IMR-90 (cell line): ENCODE measurements around the gene SLC48A1. TPM values are rescaled to one million over a fixed set of nuclear protein-coding genes. Genes with fewer than 3 reads are reported as not detected.

Experiments
- ATAC-seq: fragments of 200-7000 bp; cut with Tn5 transposase; 2 replicates; pipeline ENCODE4 v1.9.1; 2020; ENCODE audit warnings: low read depth, mild to moderate bottlenecking, moderate library complexity
- BruUV-seq: library from RNA; stranded (reverse); fragments of 400-500 nt; replicated peaks from 2 replicates; lab custom pipeline; 2021; lab: Mats Ljungman, UMichigan
- CTCF ChIA-PET: fragments of 300-600 bp; formaldehyde crosslinking; extraction: SDS; loops from one replicate; lab custom pipeline; 2021; ENCODE audit warnings: antibody characterized with exemption; lab: Yijun Ruan, JAX
- POLR2A ChIA-PET: fragments of 300-600 bp; sonication (Branson Sonifier 250); formaldehyde crosslinking; loops from one replicate; lab custom pipeline; 2022; ENCODE audit warnings: antibody characterized with exemption; ENCODE audit not compliant: unreplicated experiment; lab: Charles Lee
- DNase-seq: peaks from one replicate; pipeline ENCODE4 v3.0.0; 2013
- H2AFZ ChIP-seq: replicated peaks from 2 replicates; pipeline ENCODE3; 2013; ENCODE audit warnings: low read length, mild to moderate bottlenecking; ENCODE audit not compliant: poor library complexity
- H2AK5ac ChIP-seq: 2 replicates; pipeline ENCODE4 v1.6.1; 2013; ENCODE audit warnings: low read depth, low read length, inconsistent platforms
- H2AK9ac ChIP-seq: replicated peaks from 2 replicates; pipeline ENCODE3; 2013; ENCODE audit warnings: mild to moderate bottlenecking, low read depth, low read length, moderate library complexity; ENCODE audit not compliant: poor library complexity
- H2BK120ac ChIP-seq: 2 replicates; pipeline ENCODE4 v1.6.1; 2013; ENCODE audit warnings: low read depth, low read length, inconsistent platforms
- H2BK15ac ChIP-seq: 3 replicates; pipeline ENCODE4 v1.6.1; 2013; ENCODE audit warnings: low read depth, low read length, inconsistent platforms
- H2BK20ac ChIP-seq: 2 replicates; pipeline ENCODE4 v1.6.1; 2013; ENCODE audit warnings: low read depth, mild to moderate bottlenecking, inconsistent platforms, low read length, moderate library complexity
- H2BK5ac ChIP-seq: 2 replicates; pipeline ENCODE4 v1.6.1; 2013; ENCODE audit warnings: mild to moderate bottlenecking, low read depth, low read length, inconsistent platforms; ENCODE audit not compliant: poor library complexity, severe bottlenecking
- H3K14ac ChIP-seq: replicated peaks from 2 replicates; pipeline ENCODE4 v1.6.1; 2013; ENCODE audit warnings: low read depth, low read length, inconsistent platforms
- H3K18ac ChIP-seq: 2 replicates; pipeline ENCODE4 v1.6.1; 2013; ENCODE audit warnings: low read depth, low read length, control low read depth
- H3K23ac ChIP-seq: 2 replicates; pipeline ENCODE4 v1.6.1; 2013; ENCODE audit warnings: low read depth, low read length, inconsistent platforms
- H3K27ac ChIP-seq: 2 replicates; pipeline ENCODE4 v1.5.1; 2013; ENCODE audit warnings: mild to moderate bottlenecking, control low read depth, low read length; ENCODE audit not compliant: insufficient read depth
- H3K27me3 ChIP-seq: 2 replicates; pipeline ENCODE4 v1.6.1; 2013; ENCODE audit warnings: low read length; ENCODE audit not compliant: control insufficient read depth, insufficient read depth
- H3K36me3 ChIP-seq: 2 replicates; pipeline ENCODE4 v1.6.1; 2013; ENCODE audit warnings: low read length, mixed read lengths; ENCODE audit not compliant: control insufficient read depth, insufficient read depth
- H3K4ac ChIP-seq: 2 replicates; pipeline ENCODE4 v1.6.1; 2013; ENCODE audit warnings: low read depth, low read length, inconsistent platforms
- H3K4me1 ChIP-seq: 2 replicates; pipeline ENCODE4 v1.6.1; 2013; ENCODE audit warnings: low read length, mixed read lengths; ENCODE audit not compliant: control insufficient read depth, insufficient read depth
- H3K4me2 ChIP-seq: 2 replicates; pipeline ENCODE4 v1.6.1; 2013; ENCODE audit warnings: low read depth, mild to moderate bottlenecking, control low read depth, low read length, moderate library complexity
- H3K4me3 ChIP-seq: 2 replicates; pipeline ENCODE4 v1.5.1; 2013; ENCODE audit warnings: low read depth, mild to moderate bottlenecking, control low read depth, low read length, moderate library complexity; ENCODE audit not compliant: insufficient read depth
- H3K56ac ChIP-seq: 2 replicates; pipeline ENCODE4 v1.6.1; 2013; ENCODE audit warnings: low read length, inconsistent platforms; ENCODE audit not compliant: insufficient read depth; ENCODE audit errors: extremely low read depth
- H3K79me1 ChIP-seq, 2 experiments: 2 replicates each; pipeline ENCODE4 v1.6.1; 2013; ENCODE audit warnings: low read length in 2 of 2, inconsistent platforms in 1 of 2, low read depth in 1 of 2
- H3K9ac ChIP-seq: 2 replicates; pipeline ENCODE4 v1.6.1; 2013; ENCODE audit warnings: low read depth, low read length, control low read depth
- H3K9me1 ChIP-seq: 2 replicates; pipeline ENCODE4 v1.6.1; 2013; ENCODE audit warnings: low read length, inconsistent platforms; ENCODE audit not compliant: insufficient read depth
- H3K9me3 ChIP-seq: 2 replicates; pipeline ENCODE4 v1.6.1; 2013; ENCODE audit warnings: low read length; ENCODE audit not compliant: control insufficient read depth, insufficient read depth
- H4K20me1 ChIP-seq: 2 replicates; pipeline ENCODE4 v1.6.1; 2013; ENCODE audit warnings: low read length, inconsistent platforms; ENCODE audit not compliant: insufficient read depth
- H4K5ac ChIP-seq: 2 replicates; pipeline ENCODE4 v1.6.1; 2013; ENCODE audit warnings: mild to moderate bottlenecking, low read depth, low read length, control low read depth
- H4K8ac ChIP-seq, 2 experiments: 2 replicates each; pipeline ENCODE4 v1.6.1; 2013; ENCODE audit warnings: low read depth in 2 of 2, low read length in 2 of 2, control low read depth in 1 of 2, inconsistent platforms in 1 of 2
- H4K91ac ChIP-seq: 2 replicates; pipeline ENCODE4 v1.6.1; 2013; ENCODE audit warnings: low read depth, low read length, inconsistent platforms; ENCODE audit not compliant: insufficient read depth
- CTCF ChIP-seq: conservative IDR thresholded peaks from 2 replicates; pipeline ENCODE4 v1.5.1; 2012; ENCODE audit warnings: mild to moderate bottlenecking, low read depth, low read length, improper control_type of control experiment
- ELK1 ChIP-seq: fragments of 150-350 bp; IDR thresholded peaks from 2 replicates; pipeline ENCODE4 v1.6.1; 2016; ENCODE audit warnings: low read depth, mild to moderate bottlenecking, low read length, moderate library complexity, borderline replicate concordance
- MAFK ChIP-seq: IDR thresholded peaks from 2 replicates; pipeline ENCODE4 v1.6.1; 2012; ENCODE audit warnings: low read depth, low read length, improper control_type of control experiment
- MAZ ChIP-seq: IDR thresholded peaks from 2 replicates; pipeline ENCODE4 v1.6.1; 2012; ENCODE audit warnings: low read depth, mild to moderate bottlenecking, low read length, improper control_type of control experiment, moderate library complexity, borderline replicate concordance
- MXI1 ChIP-seq: IDR thresholded peaks from 2 replicates; pipeline ENCODE4 v1.6.1; 2012; ENCODE audit warnings: low read depth, mild to moderate bottlenecking, low read length, moderate library complexity, borderline replicate concordance
- RAD21 ChIP-seq: IDR thresholded peaks from 2 replicates; pipeline ENCODE4 v1.6.1; 2012; ENCODE audit warnings: low read length, improper control_type of control experiment
- RFX5 ChIP-seq: IDR thresholded peaks from 2 replicates; pipeline ENCODE4 v1.8.0; 2012; ENCODE audit warnings: low read depth, mild to moderate bottlenecking, low read length, moderate library complexity
- whole genome bisulfite sequencing, 2 experiments: methylation state at CpG; one replicate each; pipeline versions ENCODE4 v1.1.5 to v1.1.7; 2013; ENCODE audit warnings: missing lambda C conversion rate in 2 of 2; ENCODE audit not compliant: insufficient read length in 1 of 2; ENCODE audit errors: extremely low coverage in 2 of 2; 5-methylcytosine and 5-hydroxymethylcytosine counted together
- dilution Hi-C: fragments of 300-500 bp; cut with HindIII; formaldehyde crosslinking; loops from one replicate; pipeline ENCODE4 v1.14.3; 2018; ENCODE audit warnings: low sequenced_read_pairs; ENCODE audit not compliant: unreplicated experiment
- in situ Hi-C: fragments of 300-500 bp; cut with MboI; formaldehyde crosslinking; loops from 3 replicates; pipeline ENCODE4 v1.14.3; 2019; ENCODE audit warnings: low sequenced_read_pairs, inconsistent platforms, mixed read lengths
- intact Hi-C: fragments of 100-400 bp; cut with micrococcal nuclease; formaldehyde crosslinking; loops from 2 replicates; pipeline ENCODE4 v1.10.0; 2022
- polyA plus RNA-seq, 3 experiments: library from polyadenylated mRNA; depleted of rRNA; stranded (reverse); fragments of >200 nt; gene quantifications; 2 replicates each; pipeline ENCODE4 v1.2.3, GENCODE V29; 2012; ENCODE audit warnings: low replicate concordance in 1 of 3
- total RNA-seq: library from RNA; depleted of rRNA; stranded (reverse); fragments of >200 nt; gene quantifications from 2 replicates; pipeline ENCODE4 v1.2.3, GENCODE V29; 2012

The SLC48A1 gene
- total and polyA plus RNA-seq, 2 of the 4 experiments (the other 2 are of a cell fraction): 4.8 to 5.9 TPM

GRCh38 chr12:47746523-47746922 lies 26.5 kb upstream of the SLC48A1 start:
- Histone ChIP-seq H3K79me1 (no peaks in the 10 kb centered on the region), H4K91ac (no peak overlapping the region), H3K27me3 (peaks cover 32% of the 10 kb centered on the region), H4K8ac (no peak overlapping the region), H3K27ac (no peak overlapping the region), H3K18ac (no peak overlapping the region), H2BK120ac (no peak overlapping the region), H3K4ac (no peak overlapping the region), H2BK5ac (no peak overlapping the region), H2AK9ac (no peak overlapping the region), H3K9ac (no peak overlapping the region), H3K56ac (no peak overlapping the region), H3K23ac (no peak overlapping the region), H2AFZ (no peak overlapping the region), H3K4me3 (no peak overlapping the region), H3K4me2 (no peak overlapping the region), H2AK5ac (no peak overlapping the region), H3K9me1 (no peaks in the 10 kb centered on the region), H2BK20ac (no peak overlapping the region), H2BK15ac (no peak overlapping the region), H4K5ac (no peak overlapping the region), H3K14ac (no peak overlapping the region), H3K9me3 (no peaks in the 10 kb centered on the region), H4K20me1 (no peaks in the 10 kb centered on the region), H3K4me1 (no peaks in the 10 kb centered on the region), H3K36me3 (no peaks in the 10 kb centered on the region)
- POLR2A ChIA-PET: no interaction called here
- TF ChIP-seq RFX5: no peak
- no peak for TF ChIP-seq MAZ
- no peak for TF ChIP-seq RAD21
- no peak for TF ChIP-seq MXI1
- TF ChIP-seq MAFK: no peak
- no peak for TF ChIP-seq CTCF
- no peak for TF ChIP-seq ELK1
- dilution Hi-C loops (no loop called here), in situ Hi-C loops (loop anchor here (10.0 kb wide), 1 partner anchor 88 kb away; no protein-coding TSS in a partner anchor), intact Hi-C loops (no loop called here)
- no TSS peak for BruUV-seq
- no peak for ATAC-seq
- WGBS, 2 experiments: no CpG with 5 or more reads among the region's 7 CpGs
- CTCF ChIA-PET: no interaction called here
- no peak for DNase-seq
